Measurements from ENCODE around the gene CRIP1. TPM values are rescaled to one million over a fixed set of nuclear protein-coding genes. Genes with fewer than 3 reads are reported as not detected.

CRIP1 gene
- total and polyA plus RNA-seq, 2 donors (not counting 3 experiments of a cell fraction or from before 2014, with no cell fraction given), result 3.1 to 8.1 TPM

- H3K27ac ChIP-seq (ENCODE audit: insufficient read depth, low read depth, low read length), result no peak overlapping the region
- no peaks in the 10 kb centered on the region for H4K20me1 ChIP-seq (replicated peaks; ENCODE audit: control insufficient read depth, extremely low read depth, insufficient read depth, low read length)
- DNase-seq (ENCODE audit: low read depth, low spot score), result no peak
- H3K9me1 ChIP-seq (replicated peaks; ENCODE audit: control insufficient read depth, extremely low read depth, insufficient read depth, low read length), result no peaks in the 10 kb centered on the region
- H3K9me3 ChIP-seq (replicated peaks; ENCODE audit: control insufficient read depth, insufficient read depth, low read length), result no peaks in the 10 kb centered on the region
- CTCF ChIA-PET, result interaction anchor here (0.9 to 2.6 kb wide), 4 partner anchors 9 to 32 kb away, joined by 3 to 16 read pairs (median 10); partner anchors contain the start of gene TEDC1
- FAIRE-seq, result no peak
- no peaks in the 10 kb centered on the region for H3K79me2 ChIP-seq (ENCODE audit: control insufficient read depth, insufficient read depth, low read length)
- POLR2A ChIA-PET, result no interaction called here
- BruUV-seq (replicated peaks), result no TSS peak
- H3K27me3 ChIP-seq (ENCODE audit: control insufficient read depth in 2 of 2, insufficient read depth in 2 of 2, low read length in 2 of 2), result no peaks in the 10 kb centered on the region
- H3K36me3 ChIP-seq (ENCODE audit: control insufficient read depth in 2 of 2, extremely low read depth in 1 of 2, insufficient read depth in 2 of 2, low read length in 2 of 2), result peaks cover 2 to 53% of the 10 kb centered on the region in 2 experiments
- no peak overlapping the region for H3K4me2 ChIP-seq (ENCODE audit: insufficient read depth, low read length)
- no peak overlapping the region for H3K9ac ChIP-seq (replicated peaks; ENCODE audit: extremely low read depth, insufficient read depth, low read length)
- dilution Hi-C loops (cut with MboI; ENCODE audit: extremely low pct_ligation_motif_present, low sequenced_read_pairs) (no loop called here), intact Hi-C loops (cut with micrococcal nuclease) (no loop called here)
- no peak overlapping the region for H2AFZ ChIP-seq (ENCODE audit: low read depth, low read length)
- no peaks in the 10 kb centered on the region for H3K4me1 ChIP-seq (ENCODE audit: control insufficient read depth, extremely low read depth, insufficient read depth, low read length)
- H3K4me3 ChIP-seq (replicated peaks in 1 of 3; ENCODE audit: insufficient read depth in 1 of 3, low read depth in 1 of 3, low read length in 3 of 3), result no peak overlapping the region
- TF ChIP-seq POLR2AphosphoS5 (IDR thresholded peaks at IDR 0.05; ENCODE audit: insufficient read depth, low read depth, low read length), result no peak
- no peak for TF ChIP-seq JUN (IDR thresholded peaks at IDR 0.05; ENCODE audit: borderline replicate concordance, insufficient read depth, insufficient read length, low read depth)
- no peak for TF ChIP-seq EZH2 (IDR thresholded peaks at IDR 0.05; ENCODE audit: borderline replicate concordance, low read depth, low read length, severe bottlenecking)
- no peak for TF ChIP-seq POLR2A (IDR thresholded peaks at IDR 0.05; ENCODE audit: low read depth, low read length)
- no peak for TF ChIP-seq CTCF (IDR thresholded peaks at IDR 0.05; ENCODE audit: extremely low read depth in 1 of 2, insufficient read depth in 1 of 2, low read depth in 1 of 2, low read length in 2 of 2)
- no peak for TF ChIP-seq MAX (IDR thresholded peaks at IDR 0.05; ENCODE audit: insufficient read depth, insufficient read length)
- no peak for TF ChIP-seq GATA2 (IDR thresholded peaks at IDR 0.05; ENCODE audit: insufficient read depth, insufficient read length, low read depth, low read length)
- no peak for TF ChIP-seq MYC (IDR thresholded peaks at IDR 0.05; ENCODE audit: low read depth, low read length)
- no peak for TF ChIP-seq FOS (IDR thresholded peaks at IDR 0.05; ENCODE audit: borderline replicate concordance, insufficient read depth, low read length)
Observed at GRCh38 chr14:105458010-105458409, 28.7 kb upstream of the CRIP1 start.

All from endothelial cell of umbilical vein (primary cell).